ENCODE data around the gene NCOA1. TPM values are rescaled to one million over a fixed set of nuclear protein-coding genes. Genes with fewer than 3 reads are reported as not detected.

NCOA1 gene
- total RNA-seq (ENCODE audit: low replicate concordance), result 6.9 TPM in 2 replicates

GRCh38 chr2:24490690-24491541, at the start of gene NCOA1:
Gene NCOA1, plus strand, starts transcription at chr2:24491254. Its CDS starts 167,424 bp downstream, at chr2:24658678.

GRCh38 chr2:24792874-24793760, 302.1 kb downstream of the NCOA1 start, which contains the start of the genes CENPO and PTRHD1:
Gene CENPO, plus strand, starts transcription at chr2:24793425. Its CDS starts 495 bp downstream, at chr2:24793920.
Gene PTRHD1, minus strand, starts transcription at chr2:24793391. Its CDS starts 14 bp downstream, at chr2:24793377.

Other genes starting within 250 kb of the NCOA1 start
- gene ITSN2, start 130.7 kb upstream of the NCOA1 start, total RNA-seq (ENCODE audit: low replicate concordance), result 19.8 and 23.6 TPM in 2 replicates